ENCODE data around the gene LRRC70. TPM values are rescaled to one million over a fixed set of nuclear protein-coding genes. Genes with fewer than 3 reads are reported as not detected.
"Not testable (repeated sequence)": the region's sequence is repeated elsewhere in the genome, so short reads cannot be mapped to it uniquely, and the experiment has no call there.

Gene LRRC70
- total RNA-seq, 2 experiments from 2014 or later: 0.34 to 0.45 TPM

- intact Hi-C loops (cut with micrococcal nuclease): no loop called here
- H3K9me3 Mint-ChIP-seq: no peaks in the 10 kb centered on the region
- no peaks in the 10 kb centered on the region for H3K4me1 Mint-ChIP-seq (ENCODE audit: low read depth)
- no peaks in the 10 kb centered on the region for H3K27me3 Mint-ChIP-seq
- TF ChIP-seq, protein P1, sequence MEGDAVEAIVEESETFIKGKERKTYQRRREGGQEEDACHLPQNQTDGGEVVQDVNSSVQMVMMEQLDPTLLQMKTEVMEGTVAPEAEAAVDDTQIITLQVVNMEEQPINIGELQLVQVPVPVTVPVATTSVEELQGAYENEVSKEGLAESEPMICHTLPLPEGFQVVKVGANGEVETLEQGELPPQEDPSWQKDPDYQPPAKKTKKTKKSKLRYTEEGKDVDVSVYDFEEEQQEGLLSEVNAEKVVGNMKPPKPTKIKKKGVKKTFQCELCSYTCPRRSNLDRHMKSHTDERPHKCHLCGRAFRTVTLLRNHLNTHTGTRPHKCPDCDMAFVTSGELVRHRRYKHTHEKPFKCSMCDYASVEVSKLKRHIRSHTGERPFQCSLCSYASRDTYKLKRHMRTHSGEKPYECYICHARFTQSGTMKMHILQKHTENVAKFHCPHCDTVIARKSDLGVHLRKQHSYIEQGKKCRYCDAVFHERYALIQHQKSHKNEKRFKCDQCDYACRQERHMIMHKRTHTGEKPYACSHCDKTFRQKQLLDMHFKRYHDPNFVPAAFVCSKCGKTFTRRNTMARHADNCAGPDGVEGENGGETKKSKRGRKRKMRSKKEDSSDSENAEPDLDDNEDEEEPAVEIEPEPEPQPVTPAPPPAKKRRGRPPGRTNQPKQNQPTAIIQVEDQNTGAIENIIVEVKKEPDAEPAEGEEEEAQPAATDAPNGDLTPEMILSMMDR (IDR thresholded peaks at IDR 0.05): no peak
- CTCF ChIA-PET: no interaction called here
- no peak overlapping the region for H3K27ac Mint-ChIP-seq
- peaks cover 2% of the 10 kb centered on the region for H3K36me3 Mint-ChIP-seq (ENCODE audit: low read depth)
- ATAC-seq (no peak), DNase-seq (no peak)
- H3K4me3 Mint-ChIP-seq: no peak overlapping the region
- POLR2A ChIA-PET: no interaction called here
Measured at GRCh38 chr5:62621280-62621679, 42.7 kb downstream of the LRRC70 start.

DNA sequence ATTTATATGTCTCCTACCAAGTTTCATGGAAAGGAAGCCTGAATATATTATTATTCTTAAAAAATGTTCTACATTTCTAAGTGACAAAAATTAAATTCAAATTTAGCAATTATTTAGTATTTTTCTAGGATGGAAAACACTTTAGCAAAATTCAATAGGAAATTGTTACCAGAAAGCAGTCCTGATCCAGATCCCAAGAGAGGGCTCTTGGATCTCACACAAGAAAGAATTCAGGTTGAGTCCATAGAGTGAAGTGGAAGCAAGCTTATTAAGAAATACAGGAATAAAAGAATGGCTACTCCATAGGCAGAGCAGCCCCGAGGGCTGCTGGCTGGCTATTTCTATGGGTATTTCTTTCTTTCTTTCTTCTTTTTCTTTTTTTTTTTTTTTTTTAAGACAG is 44.7 kb downstream of the LRRC70 start:
- ATAC-seq (no peak), DNase-seq (no peak)
- ChIA-PET CTCF (no interaction called here), POLR2A (interaction anchor here (0.5 kb wide), 1 partner anchor 204 kb away, joined by 4 read pairs; no protein-coding TSS in a partner anchor)
- H3K27me3 Mint-ChIP-seq: no peaks in the 10 kb centered on the region
- H3K27ac Mint-ChIP-seq: no peak overlapping the region
- no peaks in the 10 kb centered on the region for H3K9me3 Mint-ChIP-seq
- intact Hi-C loops (cut with micrococcal nuclease): no loop called here
- H3K36me3 Mint-ChIP-seq (ENCODE audit: low read depth): peaks cover 2% of the 10 kb centered on the region
- TF ChIP-seq, protein P1 (IDR thresholded peaks at IDR 0.05): no peak
- H3K4me1 Mint-ChIP-seq (ENCODE audit: low read depth): no peaks in the 10 kb centered on the region
- no peak overlapping the region for H3K4me3 Mint-ChIP-seq

- H3K27me3 Mint-ChIP-seq; intact Hi-C loops (cut with micrococcal nuclease); H3K4me1 Mint-ChIP-seq (ENCODE audit: low read depth); H3K4me3 Mint-ChIP-seq; DNase-seq; H3K27ac Mint-ChIP-seq; H3K36me3 Mint-ChIP-seq (ENCODE audit: low read depth); CTCF ChIA-PET; ATAC-seq; H3K9me3 Mint-ChIP-seq; POLR2A ChIA-PET: not testable (repeated sequence)
Measured at GRCh38 chr5:62624436-62624835, 45.8 kb downstream of the LRRC70 start.

DNA sequence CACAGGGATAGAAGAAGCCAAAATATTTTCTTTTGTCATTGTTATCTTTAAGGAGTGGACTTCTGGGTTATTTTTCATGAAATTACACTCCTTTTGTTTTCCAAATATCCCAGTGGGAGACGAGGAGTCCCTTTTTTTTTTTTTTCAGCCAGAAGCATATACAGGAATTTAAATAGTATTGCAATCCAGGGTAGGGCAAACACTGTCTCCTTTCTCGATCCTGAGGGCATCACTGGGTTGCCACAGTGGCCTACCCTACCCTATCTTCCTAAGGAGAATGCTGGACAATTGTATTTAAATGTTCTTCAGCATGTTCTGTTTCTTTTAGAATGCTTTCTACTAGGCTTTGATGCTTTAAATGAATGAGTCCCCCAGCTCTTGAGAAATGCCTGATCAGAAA is 47.9 kb downstream of the LRRC70 start:
- Mint-ChIP-seq H3K9me3 (no peaks in the 10 kb centered on the region), H3K36me3 (ENCODE audit: low read depth) (peaks cover 2% of the 10 kb centered on the region), H3K4me3 (no peak overlapping the region), H3K27ac (no peak overlapping the region), H3K4me1 (ENCODE audit: low read depth) (no peaks in the 10 kb centered on the region), H3K27me3 (no peaks in the 10 kb centered on the region)
- ChIA-PET POLR2A (no interaction called here), CTCF (no interaction called here)
- intact Hi-C loops (cut with micrococcal nuclease): no loop called here
- DNase-seq (no peak), ATAC-seq (no peak)
- TF ChIP-seq, protein P1 (IDR thresholded peaks at IDR 0.05): no peak

GRCh38 chr5:62627121-62627520 is 48.5 kb downstream of the LRRC70 start:
- Mint-ChIP-seq H3K4me3 (no peak overlapping the region), H3K4me1 (ENCODE audit: low read depth) (no peaks in the 10 kb centered on the region), H3K27me3 (no peaks in the 10 kb centered on the region), H3K36me3 (ENCODE audit: low read depth) (peaks cover 2% of the 10 kb centered on the region), H3K27ac (no peak overlapping the region), H3K9me3 (no peaks in the 10 kb centered on the region)
- no peak for ATAC-seq
- no peak for DNase-seq
- TF ChIP-seq, protein P1 (IDR thresholded peaks at IDR 0.05): no peak
- intact Hi-C loops (cut with micrococcal nuclease): no loop called here
- POLR2A ChIA-PET: interaction anchor here (0.7 kb wide), 2 partner anchors 30 to 139 kb away, joined by 3 read pairs; no protein-coding TSS in a partner anchor
- CTCF ChIA-PET: no interaction called here

GRCh38 chr5:62627901-62628300 is 49.3 kb downstream of the LRRC70 start:
- CTCF ChIA-PET: no interaction called here
- intact Hi-C loops (cut with micrococcal nuclease): no loop called here
- no peak for ATAC-seq
- no peaks in the 10 kb centered on the region for H3K4me1 Mint-ChIP-seq (ENCODE audit: low read depth)
- TF ChIP-seq, protein P1 (IDR thresholded peaks at IDR 0.05): no peak
- H3K36me3 Mint-ChIP-seq (ENCODE audit: low read depth): peaks cover 2% of the 10 kb centered on the region
- no peak overlapping the region for H3K4me3 Mint-ChIP-seq
- H3K27me3 Mint-ChIP-seq: no peaks in the 10 kb centered on the region
- H3K27ac Mint-ChIP-seq: no peak overlapping the region
- POLR2A ChIA-PET: interaction anchor here (0.7 kb wide), 1 partner anchor 139 kb away, joined by 3 read pairs; no protein-coding TSS in a partner anchor
- DNase-seq: no peak
- H3K9me3 Mint-ChIP-seq: no peaks in the 10 kb centered on the region
